Large intestine (tissue), 3 donors: ENCODE measurements around the gene HCN2. TPM values are rescaled to one million over a fixed set of nuclear protein-coding genes. Genes with fewer than 3 reads are reported as not detected.
A peak's percentile ranks its signal among the peaks of the same experiment; 100 is the strongest.
"Not testable (repeated sequence)": the region's sequence is repeated elsewhere in the genome, so short reads cannot be mapped to it uniquely, and the experiment has no call there.

ENCODE experiments used
- DNase-seq, 2 donors: peaks; one replicate each; pipeline versions ENCODE4 v3.0.0 to v3.0.0-alpha.2; 2013
- H3K27ac ChIP-seq: one replicate; pipeline ENCODE4 v1.5.1; 2013; ENCODE audit warnings: low read length
- H3K27me3 ChIP-seq: 2 replicates; pipeline ENCODE4 v1.6.1; 2013; ENCODE audit warnings: low read length; ENCODE audit not compliant: control insufficient read depth, insufficient read depth
- H3K36me3 ChIP-seq: 2 replicates; pipeline ENCODE4 v1.6.1; 2013; ENCODE audit warnings: low read length; ENCODE audit not compliant: control insufficient read depth, insufficient read depth
- H3K4me1 ChIP-seq: one replicate; pipeline ENCODE4 v1.6.1; 2013; ENCODE audit warnings: low read length; ENCODE audit not compliant: control insufficient read depth, insufficient read depth
- H3K4me3 ChIP-seq: one replicate; pipeline ENCODE4 v1.5.1; 2013; ENCODE audit warnings: low read length
- H3K9me3 ChIP-seq: one replicate; pipeline ENCODE4 v1.6.1; 2013; ENCODE audit warnings: mild to moderate bottlenecking, low read depth, low read length, moderate library complexity; ENCODE audit not compliant: control insufficient read depth
- WGBS: methylation state at CpG from one replicate; pipeline ENCODE4 v1.1.5; 2013; ENCODE audit warnings: low lambda C conversion rate; ENCODE audit not compliant: insufficient coverage; 5-methylcytosine and 5-hydroxymethylcytosine counted together
- polyA plus RNA-seq: library from polyadenylated mRNA; unstranded; fragments of 120-200 nt; gene quantifications from one replicate; pipeline ENCODE4 v1.2.1, GENCODE V29; 2013

The HCN2 gene
- polyA plus RNA-seq, 1 donor, result 0.76 TPM

DNA sequence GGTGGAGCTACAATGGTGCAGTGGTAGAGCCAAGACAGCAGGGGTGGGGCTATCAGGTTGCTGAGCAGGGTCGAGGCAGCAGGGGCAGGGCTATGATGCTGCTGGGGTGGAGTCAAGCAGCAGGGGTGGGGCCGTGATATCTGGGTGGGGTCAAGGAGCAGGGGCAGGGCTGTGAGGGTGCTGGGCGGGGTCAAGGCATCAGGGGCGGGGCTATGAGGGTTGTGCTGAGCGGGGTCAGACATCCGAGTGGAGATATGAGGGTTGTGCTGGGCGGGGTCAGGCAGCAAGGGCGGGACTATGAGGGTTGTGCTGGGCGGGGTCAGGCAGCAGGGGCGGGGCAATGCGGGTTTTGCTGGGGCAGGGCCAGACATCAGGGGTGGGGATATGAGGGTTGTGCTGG lies 14.7 kb downstream of the HCN2 start:
- Histone ChIP-seq H3K27ac (no peak overlapping the region), H3K36me3 (no peaks in the 10 kb centered on the region), H3K9me3 (peaks cover 20% of the 10 kb centered on the region), H3K4me3 (no peak overlapping the region), H3K4me1 (no peaks in the 10 kb centered on the region), H3K27me3 (no peaks in the 10 kb centered on the region)
- no peak for DNase-seq
- WGBS, result no CpG with 5 or more reads among the region's 11 CpGs

DNA sequence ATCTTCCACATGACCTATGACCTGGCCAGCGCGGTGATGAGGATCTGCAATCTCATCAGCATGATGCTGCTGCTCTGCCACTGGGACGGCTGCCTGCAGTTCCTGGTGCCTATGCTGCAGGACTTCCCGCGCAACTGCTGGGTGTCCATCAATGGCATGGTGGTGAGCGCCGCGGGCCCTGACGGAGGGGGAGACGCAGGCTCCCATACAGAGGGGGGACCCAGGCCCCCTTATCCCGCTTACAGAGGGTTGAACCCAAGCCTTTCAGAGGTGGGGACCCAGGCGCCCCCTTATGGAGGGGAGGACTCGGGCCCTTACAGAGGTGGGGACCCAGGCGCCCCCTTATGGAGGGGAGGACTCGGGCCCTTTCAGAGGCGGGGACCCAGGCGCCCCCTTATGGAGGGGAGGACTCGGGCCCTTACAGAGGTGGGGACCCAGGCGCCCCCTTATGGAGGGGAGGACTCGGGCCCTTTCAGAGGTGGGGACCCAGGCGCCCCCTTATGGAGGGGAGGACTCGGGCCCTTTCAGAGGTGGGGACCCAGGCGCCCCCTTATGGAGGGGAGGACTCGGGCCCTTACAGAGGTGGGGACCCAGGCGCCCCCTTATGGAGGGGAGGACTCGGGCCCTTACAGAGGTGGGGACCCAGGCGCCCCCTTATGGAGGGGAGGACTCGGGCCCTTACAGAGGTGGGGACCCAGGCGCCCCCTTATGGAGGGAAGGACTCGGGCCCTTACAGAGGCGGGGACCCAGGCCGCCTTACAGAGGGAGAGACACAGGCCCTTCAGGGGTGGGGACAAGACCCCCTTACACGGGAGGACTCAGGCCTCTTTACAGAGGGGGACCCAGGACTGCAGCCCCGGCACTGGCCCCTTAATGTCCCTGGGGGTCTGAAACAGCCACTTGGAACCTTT lies 15.6 kb downstream of the HCN2 start:
- not testable (repeated sequence) for DNase-seq, H3K36me3 ChIP-seq, H3K27ac ChIP-seq, H3K27me3 ChIP-seq, H3K4me3 ChIP-seq, H3K4me1 ChIP-seq
- no CpG with 5 or more reads among the region's 34 CpGs for WGBS
- H3K9me3 ChIP-seq, result peaks cover 20% of the 10 kb centered on the region

DNA sequence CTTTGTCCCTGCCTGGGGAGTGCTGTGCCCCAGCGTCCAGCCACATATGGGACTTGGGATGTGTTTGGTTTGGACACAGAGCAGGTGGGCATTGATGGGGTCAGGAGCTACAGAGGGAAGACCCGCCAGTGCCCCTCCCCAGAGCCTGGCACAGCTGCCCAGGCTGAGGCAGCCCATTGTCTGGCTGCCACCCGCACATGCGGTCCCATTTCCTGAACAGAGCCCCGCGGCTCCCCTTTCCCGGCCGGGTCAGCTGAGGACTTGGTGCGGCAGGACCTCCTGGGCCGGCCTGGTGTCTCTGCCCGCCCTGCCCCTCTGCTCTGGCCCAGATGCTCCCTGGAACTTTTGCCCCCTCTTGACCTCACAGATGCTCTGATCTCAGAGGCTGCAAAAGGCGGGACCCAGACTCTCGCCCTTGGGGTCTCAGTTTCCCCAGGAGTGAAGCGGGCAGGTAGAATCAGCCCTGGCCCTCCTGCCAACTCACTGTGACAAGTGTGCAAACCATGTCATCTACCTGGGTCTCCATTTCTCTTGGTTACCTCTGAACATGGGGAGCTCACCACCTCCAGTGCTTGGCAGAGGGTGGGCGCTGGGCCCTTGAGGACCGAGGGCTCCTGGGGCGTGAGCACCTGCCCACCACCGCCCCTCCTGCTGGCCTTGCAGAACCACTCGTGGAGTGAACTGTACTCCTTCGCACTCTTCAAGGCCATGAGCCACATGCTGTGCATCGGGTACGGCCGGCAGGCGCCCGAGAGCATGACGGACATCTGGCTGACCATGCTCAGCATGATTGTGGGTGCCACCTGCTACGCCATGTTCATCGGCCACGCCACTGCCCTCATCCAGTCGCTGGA lies 17.8 kb downstream of the HCN2 start:
- Histone ChIP-seq H3K4me1 (no peaks in the 10 kb centered on the region), H3K36me3 (no peaks in the 10 kb centered on the region), H3K4me3 (no peak overlapping the region), H3K9me3 (peaks cover 11% of the 10 kb centered on the region), H3K27ac (no peak overlapping the region), H3K27me3 (no peaks in the 10 kb centered on the region)
- no peak for DNase-seq
- WGBS, result no CpG with 5 or more reads among the region's 30 CpGs

- WGBS, result no CpG with 5 or more reads among the region's 30 CpGs
- H3K9me3 ChIP-seq, result peaks cover 7% of the 10 kb centered on the region
- no peaks in the 10 kb centered on the region for H3K36me3 ChIP-seq
These were observed 18.7 kb downstream of the HCN2 start for GRCh38 chr19:608155-609003.

DNA sequence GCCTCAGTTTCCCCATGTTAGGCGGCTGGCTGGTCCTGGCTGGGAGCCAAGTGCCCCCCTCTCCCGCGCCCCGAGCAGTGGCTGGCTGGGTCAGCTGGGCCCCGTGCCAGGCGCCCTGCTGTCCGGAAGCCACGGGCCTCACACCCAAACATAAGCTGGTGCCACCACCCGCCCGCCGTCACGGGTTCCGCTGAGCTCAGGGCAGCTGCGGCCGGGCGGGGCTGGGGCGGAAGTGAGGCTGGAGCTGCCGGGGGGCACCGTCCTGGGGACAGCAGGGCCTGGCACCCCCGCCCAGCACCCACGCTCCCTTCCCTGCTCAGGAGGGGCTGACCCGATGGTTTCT lies 19.3 kb downstream of the HCN2 start:
- Histone ChIP-seq H3K9me3 (peaks cover 7% of the 10 kb centered on the region), H3K27me3 (no peaks in the 10 kb centered on the region), H3K27ac (no peak overlapping the region), H3K36me3 (no peaks in the 10 kb centered on the region), H3K4me3 (no peak overlapping the region), H3K4me1 (no peaks in the 10 kb centered on the region)
- no peak for DNase-seq
- WGBS, result no CpG with 5 or more reads among the region's 22 CpGs

More at GRCh38 chr19:608155-609003, 18.7 kb downstream of the HCN2 start:
- Histone ChIP-seq H3K4me1 (no peaks in the 10 kb centered on the region), H3K27me3 (no peaks in the 10 kb centered on the region), H3K4me3 (no peak overlapping the region), H3K27ac (no peak overlapping the region)
- no peak for DNase-seq

- no peaks in the 10 kb centered on the region for H3K4me1 ChIP-seq
- WGBS, result no CpG with 5 or more reads among the region's 38 CpGs
- H3K27me3 ChIP-seq, result no peaks in the 10 kb centered on the region
- H3K27ac ChIP-seq, result no peak overlapping the region
- DNase-seq, result no peak
- no peak overlapping the region for H3K4me3 ChIP-seq
- peaks cover 3% of the 10 kb centered on the region for H3K9me3 ChIP-seq
- H3K36me3 ChIP-seq, result no peaks in the 10 kb centered on the region
These were observed 20.6 kb downstream of the HCN2 start for GRCh38 chr19:610071-610800.

DNA sequence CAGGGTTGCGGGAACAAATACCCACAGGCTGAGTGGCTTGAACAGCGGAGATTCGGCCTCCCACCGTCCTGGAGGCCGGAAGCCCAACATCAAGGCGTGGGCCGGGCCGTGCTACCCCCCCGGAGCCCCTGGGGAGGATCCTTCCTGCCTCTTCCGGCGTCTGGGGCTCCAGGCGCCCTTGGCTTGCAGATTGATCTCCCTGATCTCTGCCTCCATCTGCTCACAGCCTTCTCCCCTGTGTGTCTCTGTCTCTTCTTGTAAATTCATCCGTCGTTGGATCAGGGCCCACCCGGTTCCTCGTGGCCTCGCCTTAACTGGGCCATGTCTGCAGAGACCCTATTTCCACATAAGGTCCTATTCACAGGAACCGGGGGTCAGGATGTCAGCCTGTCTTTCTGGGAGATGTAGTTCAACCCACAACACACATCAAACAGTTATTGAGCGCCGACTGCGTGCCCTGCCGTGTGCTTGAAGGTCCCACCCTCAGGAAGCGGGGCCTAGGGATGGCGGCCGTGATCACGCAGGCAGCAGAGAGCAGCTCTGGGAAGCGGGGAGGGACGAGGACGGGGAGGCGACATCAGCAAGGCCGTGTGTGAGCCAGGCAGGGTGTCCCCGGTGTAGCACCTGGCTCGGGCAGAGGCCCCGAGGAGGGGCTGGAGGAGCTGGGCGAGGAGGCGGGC lies 21.3 kb downstream of the HCN2 start:
- DNase-seq, result peak in 1 of 2 donors; percentile 30
- peaks cover 4% of the 10 kb centered on the region for H3K27me3 ChIP-seq
- H3K9me3 ChIP-seq, result peaks cover 3% of the 10 kb centered on the region
- WGBS, result no CpG with 5 or more reads among the region's 36 CpGs
- peaks cover 4% of the 10 kb centered on the region for H3K4me1 ChIP-seq
- no peaks in the 10 kb centered on the region for H3K36me3 ChIP-seq
- no peak overlapping the region for H3K4me3 ChIP-seq
- no peak overlapping the region for H3K27ac ChIP-seq

- WGBS, result no CpG with 5 or more reads among the region's 13 CpGs
- DNase-seq, result no peak
- Histone ChIP-seq H3K36me3 (no peaks in the 10 kb centered on the region), H3K4me1 (peaks cover 4% of the 10 kb centered on the region), H3K9me3 (peaks cover 3% of the 10 kb centered on the region), H3K4me3 (no peak overlapping the region), H3K27ac (no peak overlapping the region), H3K27me3 (peaks cover 4% of the 10 kb centered on the region)
These were observed 21.8 kb downstream of the HCN2 start for GRCh38 chr19:611481-611868.

DNA sequence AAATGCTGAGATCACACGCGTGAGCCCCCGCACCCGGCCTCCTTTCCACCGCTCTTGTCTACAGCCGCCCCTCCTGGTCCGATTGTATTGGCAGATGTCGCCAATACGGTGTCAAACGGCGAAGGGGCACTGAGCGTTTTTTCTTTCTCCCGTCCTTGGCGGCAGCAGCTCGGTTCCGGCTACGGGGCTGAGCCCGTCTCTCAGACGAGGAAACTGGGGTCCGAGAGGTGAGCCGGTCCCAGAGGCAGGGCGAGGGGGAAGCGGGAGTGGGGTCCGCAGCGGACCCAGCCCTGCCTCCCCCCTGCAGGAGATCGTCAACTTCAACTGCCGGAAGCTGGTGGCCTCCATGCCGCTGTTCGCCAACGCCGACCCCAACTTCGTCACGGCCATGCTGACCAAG lies 23.3 kb downstream of the HCN2 start:
- peaks cover 3% of the 10 kb centered on the region for H3K9me3 ChIP-seq
- WGBS, result no CpG with 5 or more reads among the region's 33 CpGs
- H3K36me3 ChIP-seq, result peaks cover 4% of the 10 kb centered on the region
- DNase-seq, result no peak
- H3K27ac ChIP-seq, result no peak overlapping the region
- H3K27me3 ChIP-seq, result peaks cover 4% of the 10 kb centered on the region
- H3K4me3 ChIP-seq, result no peak overlapping the region
- H3K4me1 ChIP-seq, result peaks cover 4% of the 10 kb centered on the region
